Stimulated activated naive CD8-positive, alpha-beta T cell treated with anti-CD3 and anti-CD28 coated beads, Interleukin-15, amount 100 ng/mL, for 72 hours (primary cell): ENCODE data around the gene LFNG.

Experiments
- ATAC-seq: fragments of 150-1000 bp; cut with Tn5 transposase; 2 replicates; pipeline ENCODE4 v1.10.0; 2021; ENCODE audit warnings: mild to moderate bottlenecking, moderate library complexity
- DNase-seq, 2 donors: peaks; one replicate each; pipeline ENCODE4 v3.0.0; 2021 to 2022
- H3K27ac Mint-ChIP-seq, 2 donors: one replicate each; pipeline ENCODE4 v1.8.0; 2022; ENCODE audit warnings: mild to moderate bottlenecking in 2 of 2, mixed read lengths in 2 of 2, moderate library complexity in 2 of 2
- H3K27me3 Mint-ChIP-seq: one replicate; pipeline ENCODE4 v1.8.0; 2022; ENCODE audit warnings: mixed read lengths
- H3K4me1 Mint-ChIP-seq: one replicate; pipeline ENCODE4 v1.8.0; 2022; ENCODE audit warnings: mild to moderate bottlenecking, mixed read lengths
- H3K4me3 Mint-ChIP-seq, 2 donors: one replicate each; pipeline ENCODE4 v1.8.0; 2022; ENCODE audit warnings: mild to moderate bottlenecking in 2 of 2, mixed read lengths in 2 of 2, moderate library complexity in 1 of 2
- H3K9me3 Mint-ChIP-seq, 2 donors: one replicate each; pipeline ENCODE4 v1.8.0; 2022; ENCODE audit warnings: mixed read lengths in 2 of 2

The LFNG gene, protein sequence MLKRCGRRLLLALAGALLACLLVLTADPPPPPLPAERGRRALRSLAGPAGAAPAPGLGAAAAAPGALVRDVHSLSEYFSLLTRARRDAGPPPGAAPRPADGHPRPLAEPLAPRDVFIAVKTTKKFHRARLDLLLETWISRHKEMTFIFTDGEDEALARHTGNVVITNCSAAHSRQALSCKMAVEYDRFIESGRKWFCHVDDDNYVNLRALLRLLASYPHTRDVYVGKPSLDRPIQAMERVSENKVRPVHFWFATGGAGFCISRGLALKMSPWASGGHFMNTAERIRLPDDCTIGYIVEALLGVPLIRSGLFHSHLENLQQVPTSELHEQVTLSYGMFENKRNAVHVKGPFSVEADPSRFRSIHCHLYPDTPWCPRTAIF

DNA sequence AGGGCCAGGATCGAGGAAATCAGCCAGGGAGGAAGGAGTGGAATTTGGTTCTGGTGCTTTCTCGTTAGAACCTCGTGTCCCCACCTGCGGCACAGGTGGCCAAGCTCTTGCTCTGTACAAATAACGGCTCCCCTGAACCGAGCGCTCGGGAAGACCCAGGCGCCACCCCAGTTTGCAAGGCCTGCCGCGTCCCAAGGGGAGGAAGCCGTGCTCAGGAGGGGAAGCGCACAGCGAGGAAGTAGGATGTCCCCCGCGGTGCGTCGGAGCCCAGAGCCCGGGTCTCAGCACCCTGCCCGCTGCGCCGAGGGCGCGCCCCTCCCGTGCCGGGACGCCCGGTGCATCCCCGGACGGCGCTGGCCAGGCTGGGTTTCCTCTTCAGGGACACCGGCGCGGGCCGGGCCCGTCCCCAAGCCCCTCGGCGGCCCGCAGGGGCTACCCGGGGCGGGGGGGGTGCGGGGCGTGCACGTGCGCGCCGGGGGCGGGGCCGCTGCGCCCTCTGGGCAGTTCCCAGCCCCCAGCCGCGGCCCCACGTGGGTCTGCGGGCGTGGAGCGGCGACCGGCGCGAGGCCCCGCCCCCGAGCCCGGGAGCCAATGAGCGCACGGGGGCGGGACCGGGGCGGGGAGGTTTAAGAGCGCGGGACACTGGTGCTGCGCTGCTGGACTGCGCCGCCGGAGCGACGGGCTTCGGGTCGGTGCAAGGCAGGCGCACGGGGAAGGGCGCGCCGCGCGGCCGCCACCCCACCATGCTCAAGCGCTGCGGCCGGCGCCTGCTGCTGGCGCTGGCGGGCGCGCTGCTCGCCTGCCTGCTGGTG, at the start of gene LFNG:
TSS of gene LFNG (plus strand) at position 656 of the 812 bp plus-strand sequence. CDS start at position 744, 88 bp downstream.
- H3K27ac Mint-ChIP-seq: peak within 1 kb of the TSS; percentile 76 to 96
- H3K4me3 Mint-ChIP-seq: peak within 1 kb of the TSS; percentile 94 to 99
- ATAC-seq (peak; percentile 70), DNase-seq (peak; percentile 88 to 89)
- H3K4me1 Mint-ChIP-seq: peaks cover 44% of the 10 kb centered on the region
- no peaks in the 10 kb centered on the region for H3K9me3 Mint-ChIP-seq
- no peaks in the 10 kb centered on the region for H3K27me3 Mint-ChIP-seq

DNA sequence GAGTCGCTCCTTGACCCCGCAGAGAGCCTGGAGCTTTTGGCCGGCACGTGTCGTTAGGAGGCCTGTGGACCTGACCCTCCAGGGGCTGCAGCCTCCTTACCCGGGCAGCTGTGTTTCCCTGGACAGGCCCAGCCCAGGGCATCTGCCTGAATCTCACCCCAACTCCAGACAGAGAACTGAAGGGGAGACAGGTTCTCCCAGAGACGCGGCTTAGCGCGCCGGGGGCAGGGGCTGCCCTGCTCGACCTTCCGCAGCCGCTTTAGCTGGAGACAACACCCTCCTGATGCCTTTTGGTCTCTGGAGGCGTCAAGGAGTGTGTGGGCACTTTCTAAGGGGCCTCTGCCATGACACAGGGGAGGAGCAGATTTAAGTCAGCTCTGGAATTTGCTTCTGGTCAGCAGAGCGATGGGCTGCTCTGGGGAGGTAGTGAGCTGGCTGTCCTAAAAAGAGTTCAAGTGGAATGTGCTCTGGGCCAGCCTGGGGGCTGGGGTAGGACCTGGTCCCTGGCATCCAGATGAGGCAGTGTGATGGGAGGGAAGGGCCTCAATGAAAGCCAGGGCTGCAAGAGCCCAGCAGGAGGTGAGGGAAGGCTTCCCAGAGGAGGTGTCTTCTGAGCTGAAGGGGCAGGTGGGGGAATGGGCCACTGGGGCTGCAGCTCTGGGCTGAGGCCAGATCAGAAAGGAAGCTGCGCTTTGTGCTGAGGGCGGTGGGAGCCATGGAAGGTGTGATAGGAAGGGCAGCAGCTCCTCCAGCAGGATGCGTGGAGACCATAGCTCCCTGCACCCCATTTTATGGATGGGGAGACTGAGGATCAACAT, 49.2 kb upstream of the LFNG start:
- Mint-ChIP-seq H3K4me1 (peaks cover 14% of the 10 kb centered on the region), H3K4me3 (no peak overlapping the region), H3K27me3 (peaks cover 29% of the 10 kb centered on the region), H3K9me3 (no peaks in the 10 kb centered on the region), H3K27ac (peak overlapping the region in 1 of 2 donors; percentile 75)
- DNase-seq (no peak), ATAC-seq (no peak)

GRCh38 chr7:2471022-2471329, 48.6 kb upstream of the LFNG start:
- Mint-ChIP-seq H3K27ac (no peak overlapping the region), H3K27me3 (peaks cover 29% of the 10 kb centered on the region)

GRCh38 chr7:2471396-2471795, 48.2 kb upstream of the LFNG start:
- Mint-ChIP-seq H3K27me3 (peaks cover 29% of the 10 kb centered on the region), H3K4me3 (no peak overlapping the region), H3K4me1 (peaks cover 14% of the 10 kb centered on the region)

More at GRCh38 chr7:2471022-2471329, 48.6 kb upstream of the LFNG start:
- no peaks in the 10 kb centered on the region for H3K9me3 Mint-ChIP-seq
- DNase-seq (no peak), ATAC-seq (no peak)
- peak overlapping the region in 1 of 2 donors; percentile 4 for H3K4me3 Mint-ChIP-seq
- H3K4me1 Mint-ChIP-seq: peaks cover 14% of the 10 kb centered on the region

GRCh38 chr7:2472739-2473138, 46.8 kb upstream of the LFNG start:
- ATAC-seq (no peak), DNase-seq (no peak)
- Mint-ChIP-seq H3K27ac (no peak overlapping the region), H3K27me3 (peaks cover 29% of the 10 kb centered on the region), H3K9me3 (no peaks in the 10 kb centered on the region), H3K4me1 (peaks cover 25% of the 10 kb centered on the region), H3K4me3 (no peak overlapping the region)

More at GRCh38 chr7:2471396-2471795, 48.2 kb upstream of the LFNG start:
- Mint-ChIP-seq H3K27ac (no peak overlapping the region), H3K9me3 (no peaks in the 10 kb centered on the region)
- DNase-seq: no peak
- no peak for ATAC-seq

DNA sequence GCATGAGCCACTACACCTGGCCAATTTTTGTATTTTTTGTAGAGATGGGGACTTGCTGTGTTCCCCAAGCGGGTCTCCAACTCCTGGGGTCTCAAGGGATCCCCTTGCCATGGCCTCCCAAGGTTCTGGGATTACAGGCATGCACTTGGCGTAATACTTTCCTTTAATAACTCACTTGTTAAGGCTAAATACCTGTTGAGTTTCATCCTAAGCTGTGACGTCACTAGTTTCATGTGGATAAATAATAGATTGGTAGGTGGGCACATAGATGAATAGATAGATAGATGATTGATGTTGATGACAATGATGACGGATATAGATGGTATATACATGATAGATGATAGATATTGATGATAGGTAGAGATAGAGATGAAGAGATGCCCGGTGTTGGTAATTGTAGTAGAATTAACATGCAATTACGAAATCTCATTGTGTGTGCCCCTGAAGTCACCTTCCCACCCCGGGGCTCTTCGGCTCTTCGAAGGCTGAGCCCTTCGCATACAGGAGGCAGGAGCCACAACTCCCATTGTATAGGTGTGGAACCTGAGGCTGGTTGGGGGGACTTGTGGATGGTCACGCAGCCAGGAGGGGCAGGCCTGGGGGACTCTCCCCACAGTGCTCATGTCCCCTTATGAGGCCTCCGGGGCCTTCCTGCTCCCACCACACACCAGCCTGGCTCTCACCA, 45.9 kb upstream of the LFNG start:
- H3K27ac Mint-ChIP-seq: no peak overlapping the region

GRCh38 chr7:2474224-2474623, 45.4 kb upstream of the LFNG start:
- Mint-ChIP-seq H3K4me1 (peaks cover 28% of the 10 kb centered on the region), H3K9me3 (no peaks in the 10 kb centered on the region), H3K27ac (no peak overlapping the region), H3K4me3 (no peak overlapping the region), H3K27me3 (peaks cover 23% of the 10 kb centered on the region)
- ATAC-seq: no peak
- no peak for DNase-seq

More for the DNA sequence above, 45.9 kb upstream of the LFNG start:
- Mint-ChIP-seq H3K27me3 (peaks cover 28% of the 10 kb centered on the region), H3K9me3 (no peaks in the 10 kb centered on the region), H3K4me1 (peaks cover 33% of the 10 kb centered on the region), H3K4me3 (no peak overlapping the region)
- DNase-seq (no peak), ATAC-seq (no peak)

- no peak for ATAC-seq
- DNase-seq: no peak
- H3K4me3 Mint-ChIP-seq: no peak overlapping the region
- no peaks in the 10 kb centered on the region for H3K9me3 Mint-ChIP-seq
- H3K27me3 Mint-ChIP-seq: peaks cover 14% of the 10 kb centered on the region
- H3K27ac Mint-ChIP-seq: no peak overlapping the region
- H3K4me1 Mint-ChIP-seq: peaks cover 28% of the 10 kb centered on the region
Observed at GRCh38 chr7:2474813-2475677, 44.5 kb upstream of the LFNG start.

DNA sequence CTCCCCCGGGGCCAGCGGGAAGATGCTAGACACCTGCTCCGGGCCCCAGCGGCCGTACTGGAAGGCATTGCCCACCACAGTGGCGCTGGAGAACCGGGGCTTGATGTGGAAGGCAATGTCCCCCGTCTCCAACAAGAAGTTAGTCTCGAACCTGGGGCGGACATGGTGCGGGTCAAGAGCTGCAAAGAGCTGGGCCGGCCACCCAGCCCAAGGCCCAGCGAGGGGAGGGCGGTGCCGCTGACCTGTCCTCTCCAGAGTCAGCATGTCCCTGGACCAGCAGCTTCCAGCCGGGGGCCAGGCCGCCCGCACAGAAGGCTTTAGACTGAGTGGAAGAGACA, 43.9 kb upstream of the LFNG start:
- no peak for ATAC-seq
- Mint-ChIP-seq H3K4me1 (peaks cover 28% of the 10 kb centered on the region), H3K4me3 (no peak overlapping the region), H3K27ac (no peak overlapping the region), H3K27me3 (peaks cover 8% of the 10 kb centered on the region), H3K9me3 (no peaks in the 10 kb centered on the region)
- DNase-seq: no peak

- peak within 1 kb of the TSS; percentile 43 to 94 for H3K27ac Mint-ChIP-seq
- ATAC-seq (peak; percentile 12), DNase-seq (no peak)
- peaks cover 26% of the 10 kb centered on the region for H3K4me1 Mint-ChIP-seq
- H3K27me3 Mint-ChIP-seq: peaks cover 2% of the 10 kb centered on the region
- H3K9me3 Mint-ChIP-seq: no peaks in the 10 kb centered on the region
- H3K4me3 Mint-ChIP-seq: no peak within 1 kb of the TSS
Observed at GRCh38 chr7:2476298-2476697, 43.3 kb upstream of the LFNG start, which contains the start of gene GRIFIN. Gene GRIFIN (minus strand): TSS chr7:2476398. CDS start chr7:2476383, 15 bp downstream.

DNA sequence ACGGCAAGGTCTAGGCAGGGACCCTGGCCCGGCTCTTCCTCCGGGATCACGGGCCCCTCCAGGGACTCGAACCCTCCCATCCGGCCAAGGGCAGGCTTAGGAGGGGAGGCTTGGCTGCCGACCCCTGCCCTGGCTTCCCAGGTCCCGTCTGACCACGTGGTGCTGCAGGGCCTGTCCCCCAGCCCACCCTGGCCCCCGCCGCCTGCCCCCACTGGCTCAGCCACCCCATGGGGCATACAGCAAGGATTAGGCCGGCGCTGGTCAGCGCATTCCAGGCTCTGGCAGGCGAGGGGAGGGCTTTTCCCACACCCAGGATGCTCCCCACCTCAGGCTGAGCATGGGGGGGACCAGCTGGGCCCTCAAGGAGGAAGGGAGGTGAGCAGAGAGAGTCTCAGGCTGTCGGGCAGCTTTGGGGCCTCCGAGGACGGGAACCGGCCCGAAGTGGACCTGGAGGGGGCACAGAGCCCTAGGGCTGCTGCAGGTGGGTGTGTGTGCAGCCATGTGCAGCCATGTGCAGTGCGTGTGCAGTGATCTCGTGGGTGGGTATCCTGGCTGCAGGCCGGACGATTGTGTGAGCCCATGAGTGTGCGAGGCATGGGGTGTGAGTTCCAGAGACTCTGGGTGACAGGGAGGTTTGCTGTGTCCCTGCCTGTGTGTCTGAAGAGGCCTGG, 42.7 kb upstream of the LFNG start:
- Mint-ChIP-seq H3K27ac (peak overlapping the region; percentile 43 to 94), H3K4me1 (peaks cover 22% of the 10 kb centered on the region), H3K9me3 (no peaks in the 10 kb centered on the region), H3K27me3 (no peaks in the 10 kb centered on the region), H3K4me3 (no peak overlapping the region)
- ATAC-seq (no peak), DNase-seq (no peak)

DNA sequence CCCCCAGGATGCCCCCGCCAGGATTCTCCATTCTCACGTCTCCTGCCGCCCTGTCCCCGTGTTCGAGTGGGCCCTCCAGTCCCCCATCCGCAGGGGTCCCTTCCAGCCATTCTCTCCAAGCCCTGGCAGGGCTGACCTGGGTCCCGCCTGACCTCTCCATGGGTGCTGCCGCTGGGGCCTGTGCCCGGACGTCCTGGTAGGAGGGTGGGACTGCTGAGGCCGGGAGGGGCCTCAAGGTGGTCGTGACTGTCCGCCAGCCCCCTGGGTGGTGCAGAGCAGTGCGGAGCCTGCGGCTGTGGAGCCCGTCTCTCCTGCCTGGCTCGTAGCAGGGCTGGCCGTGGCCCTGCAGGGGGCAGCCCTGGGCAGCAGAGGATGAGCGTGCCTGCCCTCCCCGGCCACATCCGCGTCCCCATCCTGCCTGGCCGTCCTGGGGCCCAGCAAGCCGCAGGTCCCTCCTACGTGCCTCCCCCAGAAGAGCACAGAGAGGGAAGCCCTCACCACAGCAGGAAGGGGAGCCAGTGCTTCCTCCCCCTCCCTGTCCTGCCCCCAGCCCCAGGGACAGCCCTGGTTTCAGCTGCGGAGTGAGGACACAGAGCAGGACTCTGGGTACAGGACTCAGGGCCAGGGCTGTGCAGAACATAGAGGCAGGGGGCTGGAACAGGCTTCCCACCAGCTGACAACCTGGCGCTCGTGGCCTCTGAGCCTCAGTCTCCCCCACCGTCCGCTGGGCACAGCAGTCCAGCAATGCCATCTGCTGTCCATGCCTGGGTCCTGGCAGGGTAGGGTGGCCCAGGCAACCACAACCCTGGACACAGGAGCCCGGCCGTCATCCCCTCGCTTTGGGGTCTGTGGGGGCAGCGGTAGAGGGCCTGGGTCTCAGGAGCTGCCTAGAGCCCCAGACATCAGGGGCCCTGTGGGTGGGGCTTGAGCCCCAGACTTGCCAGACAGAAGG, 41.9 kb upstream of the LFNG start:
- Mint-ChIP-seq H3K4me3 (peak overlapping the region in 1 of 2 donors; percentile 52), H3K27ac (no peak overlapping the region), H3K9me3 (peaks cover 2 to 3% of the 10 kb centered on the region in 2 donors), H3K4me1 (peaks cover 22% of the 10 kb centered on the region), H3K27me3 (no peaks in the 10 kb centered on the region)
- peak; percentile 72 to 81 for DNase-seq
- peak; percentile 94 for ATAC-seq

- Mint-ChIP-seq H3K4me1 (peaks cover 22% of the 10 kb centered on the region), H3K4me3 (no peak overlapping the region), H3K27ac (no peak overlapping the region), H3K9me3 (peaks cover 7 to 9% of the 10 kb centered on the region in 2 donors), H3K27me3 (no peaks in the 10 kb centered on the region)
- DNase-seq: no peak
- ATAC-seq: no peak
Observed at GRCh38 chr7:2478399-2478785, 41.2 kb upstream of the LFNG start.
